Dermis microvascular lymphatic vessel endothelial cell (primary cell): Measurements from ENCODE around the gene ZNF480. TPM values are rescaled to one million over a fixed set of nuclear protein-coding genes. Genes with fewer than 3 reads are reported as not detected.
"Not testable (repeated sequence)": the region's sequence is repeated elsewhere in the genome, so short reads cannot be mapped to it uniquely, and the experiment has no call there.

Source experiments
- DNase-seq, 2 donors: peaks; one replicate each; pipeline versions ENCODE4 v3.0.0 to v3.0.0-alpha.2; 2010; ENCODE audit warnings: low read depth in 2 of 2
- total RNA-seq: library from RNA; depleted of rRNA; stranded (reverse); fragments of >200 nt; gene quantifications from 2 replicates; pipeline ENCODE4 v1.2.1, GENCODE V29; 2014

The ZNF480 gene
- total RNA-seq, 1 donor from 2014 or later, result 3.2 TPM

- no peak for DNase-seq
Observed at GRCh38 chr19:52336791-52337381, 39.9 kb downstream of the ZNF480 start.

DNA sequence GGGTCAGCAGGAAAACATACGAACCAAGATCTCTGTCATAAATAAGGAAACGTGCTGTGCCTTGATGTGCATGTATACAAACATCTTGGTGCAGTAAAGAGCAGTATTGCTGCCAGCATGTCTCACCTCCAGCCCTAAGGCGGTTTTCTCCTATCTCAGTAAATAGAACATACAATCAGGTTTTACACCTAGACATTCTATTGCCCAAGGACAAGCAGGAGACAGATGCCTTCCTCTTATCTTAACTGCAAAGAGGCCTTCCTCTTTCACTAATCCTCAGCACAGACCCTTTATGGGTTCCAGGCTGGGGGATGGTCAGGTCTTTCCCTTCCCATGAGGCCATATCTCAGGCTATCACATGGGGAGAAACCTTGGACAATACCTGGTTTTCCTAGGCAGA is 42.1 kb downstream of the ZNF480 start:
- not testable (repeated sequence) for DNase-seq

DNA sequence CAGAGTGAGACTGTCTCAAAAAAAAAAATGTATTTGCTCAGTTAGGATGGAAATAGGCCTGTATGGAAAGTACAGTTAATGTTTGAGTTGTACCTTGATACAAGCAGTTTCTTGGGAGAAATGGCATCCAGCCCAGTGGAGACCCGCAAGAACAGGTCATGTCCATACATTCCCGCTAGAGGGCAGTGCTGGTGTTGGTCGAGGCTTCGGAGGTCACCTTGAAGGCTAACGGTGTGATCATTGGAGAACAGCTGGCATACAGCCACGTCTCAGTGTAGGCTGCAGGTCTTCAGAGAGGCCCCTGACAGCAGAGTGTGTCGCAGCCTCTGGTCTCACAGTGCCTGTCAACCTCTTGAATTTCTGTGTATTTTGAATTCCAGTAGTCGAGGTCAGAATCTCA is 46.6 kb downstream of the ZNF480 start:
- peak in 1 of 2 donors; percentile 63 for DNase-seq

- DNase-seq, result no peak
Observed at GRCh38 chr19:52345162-52345561, 48.2 kb downstream of the ZNF480 start.

- no peak for DNase-seq
Observed at GRCh38 chr19:52351512-52351911, 54.5 kb downstream of the ZNF480 start.

DNA sequence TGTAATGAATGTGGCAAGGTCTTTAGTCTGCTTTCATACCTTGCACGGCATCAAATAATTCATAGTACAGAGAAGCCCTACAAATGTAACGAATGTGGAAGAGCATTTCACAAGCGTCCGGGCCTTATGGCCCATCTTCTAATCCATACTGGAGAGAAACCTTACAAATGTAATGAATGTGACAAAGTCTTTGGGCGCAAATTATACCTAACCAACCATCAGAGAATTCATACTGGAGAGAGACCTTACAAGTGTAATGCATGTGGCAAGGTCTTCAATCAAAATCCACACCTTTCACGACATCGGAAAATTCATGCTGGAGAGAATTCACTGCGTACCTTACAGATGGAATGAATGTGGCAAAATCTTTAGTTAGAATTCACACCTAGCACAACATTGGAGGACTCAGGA is 69.5 kb downstream of the ZNF480 start:
- no peak for DNase-seq

GRCh38 chr19:52369559-52370340 is 72.8 kb downstream of the ZNF480 start, which contains the start of gene ZNF880:
TSS of gene ZNF880 (plus strand) at chr19:52369923. CDS start at chr19:52369966, 43 bp downstream.
- peak; percentile 84 to 93 for DNase-seq

GRCh38 chr19:52370341-52370710 is 73.4 kb downstream of the ZNF480 start:
- no peak for DNase-seq

Other genes with a start within 250 kb of the ZNF480 start
- gene ZNF432, start 248.3 kb upstream of the ZNF480 start, total RNA-seq, result 4.5 and 4.9 TPM in 2 replicates
- gene ZNF841, start 201.4 kb upstream of the ZNF480 start, total RNA-seq, result 6.8 and 8.2 TPM in 2 replicates
- gene ZNF616, start 157.2 kb upstream of the ZNF480 start, total RNA-seq, result 5.4 and 7.7 TPM in 2 replicates
- gene ZNF836, start 125.5 kb upstream of the ZNF480 start, total RNA-seq, result 7.5 and 7.8 TPM in 2 replicates
- gene PPP2R1A, start 107.1 kb upstream of the ZNF480 start, total RNA-seq, result 95.0 and 163 TPM in 2 replicates
- gene ZNF766, start 27.6 kb upstream of the ZNF480 start, total RNA-seq, result 5.4 and 10.4 TPM in 2 replicates
- gene ZNF610, start 39.1 kb downstream of the ZNF480 start, total RNA-seq, result 1.7 and 2.0 TPM in 2 replicates
- gene ZNF880, start 72.8 kb downstream of the ZNF480 start, total RNA-seq, result 18.0 and 19.0 TPM in 2 replicates
- gene ZNF528, start 100.7 kb downstream of the ZNF480 start, total RNA-seq, result 7.3 and 9.1 TPM in 2 replicates
- not detected in 2 replicates for gene ZNF534, start 132.0 kb downstream of the ZNF480 start, total RNA-seq
- gene ZNF578, start 156.4 kb downstream of the ZNF480 start, total RNA-seq, result 0.64 and 1.4 TPM in 2 replicates
- gene ZNF808, start 230.5 kb downstream of the ZNF480 start, total RNA-seq, result 10.3 and 11.3 TPM in 2 replicates